ENCODE measurements around the gene COL2A1.

Gene COL2A1

DNA sequence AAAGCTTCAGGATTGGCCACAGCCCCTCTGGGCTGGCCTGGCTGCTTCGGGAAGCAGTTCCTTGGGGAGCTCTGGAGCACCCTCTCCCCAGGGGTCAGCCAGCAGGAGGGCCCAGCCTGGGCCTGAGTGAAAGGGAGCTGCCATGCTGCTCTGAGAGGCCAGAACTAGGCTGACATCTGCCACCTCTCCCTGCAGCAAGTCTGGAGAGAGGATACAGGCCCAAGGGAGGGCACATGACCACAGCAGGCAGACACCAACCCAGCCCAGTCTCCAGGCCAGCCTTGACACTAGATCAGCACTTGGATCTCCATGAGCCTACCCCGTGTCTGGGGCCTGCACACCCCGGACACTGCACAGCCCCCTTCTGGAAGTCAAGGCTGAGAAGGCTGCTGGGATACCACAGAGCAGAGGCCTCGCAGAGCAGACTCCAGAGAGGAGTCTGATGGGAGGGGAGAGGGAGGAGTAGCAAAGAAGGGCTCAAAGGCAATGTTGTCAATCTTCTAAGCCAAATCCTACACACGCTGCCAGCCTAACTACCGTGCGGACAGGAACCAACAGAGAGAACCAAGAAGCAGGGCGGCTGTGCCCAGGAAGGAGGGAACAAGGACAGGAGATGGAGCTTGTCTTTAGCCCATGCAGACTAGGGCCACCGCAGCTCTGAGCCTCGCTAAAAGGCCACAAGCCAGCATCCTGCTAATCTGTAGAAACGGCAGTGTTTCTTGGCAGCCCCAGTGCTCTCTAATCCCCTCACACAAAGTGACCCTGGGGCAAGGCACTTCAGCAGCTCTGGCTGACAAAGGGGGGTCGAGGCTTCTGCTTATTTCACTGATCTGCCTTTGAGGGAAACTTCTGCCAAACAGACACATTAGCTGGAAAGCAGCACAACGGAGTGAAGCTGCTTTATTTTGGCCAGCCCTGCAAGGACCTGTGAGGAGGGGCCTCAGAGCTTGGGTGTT, 12.9 kb downstream of the COL2A1 start:
- no peak for DNase-seq (ENCODE audit: low read depth in 2 of 2, low spot score in 1 of 2)

DNA sequence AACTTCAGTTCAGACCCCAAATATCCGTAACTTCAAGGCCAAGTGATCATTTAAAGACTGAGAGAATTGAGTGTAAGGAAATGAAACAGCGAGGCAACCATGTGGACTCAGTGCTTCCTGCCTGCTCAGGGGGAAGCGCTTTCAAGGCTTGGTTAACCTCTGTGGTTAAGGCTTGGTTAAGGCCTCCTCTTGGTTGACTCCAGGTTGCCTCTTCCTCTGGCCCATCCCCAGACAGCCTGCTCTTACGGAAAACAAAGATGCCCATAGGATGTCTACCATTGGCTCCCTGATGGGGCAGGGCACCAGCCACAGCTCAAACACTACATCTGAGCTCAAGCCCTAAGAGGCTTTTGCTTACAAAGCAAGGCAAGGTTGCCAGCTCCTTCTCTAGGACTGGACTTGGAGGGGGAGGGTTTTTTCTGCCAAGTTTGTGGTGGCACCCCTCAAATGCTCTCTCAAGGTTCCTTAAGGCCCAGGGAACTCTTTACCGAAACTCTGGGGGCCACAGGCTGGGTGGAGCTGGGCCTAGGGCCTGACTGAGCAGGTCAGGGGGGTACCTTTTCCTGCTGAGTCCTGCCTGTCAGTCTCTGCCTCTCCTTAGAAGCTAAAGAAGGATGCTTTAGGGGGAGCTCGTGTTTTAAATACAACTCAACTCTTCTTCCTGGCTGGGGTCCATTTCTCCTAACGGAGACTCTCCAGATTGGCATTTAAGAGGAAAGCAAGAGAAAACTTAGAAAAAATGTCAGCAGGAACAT, 13.7 kb downstream of the COL2A1 start:
- peak in 1 of 2 donors; percentile 17 for DNase-seq (ENCODE audit: low read depth in 2 of 2, low spot score in 1 of 2)

DNA sequence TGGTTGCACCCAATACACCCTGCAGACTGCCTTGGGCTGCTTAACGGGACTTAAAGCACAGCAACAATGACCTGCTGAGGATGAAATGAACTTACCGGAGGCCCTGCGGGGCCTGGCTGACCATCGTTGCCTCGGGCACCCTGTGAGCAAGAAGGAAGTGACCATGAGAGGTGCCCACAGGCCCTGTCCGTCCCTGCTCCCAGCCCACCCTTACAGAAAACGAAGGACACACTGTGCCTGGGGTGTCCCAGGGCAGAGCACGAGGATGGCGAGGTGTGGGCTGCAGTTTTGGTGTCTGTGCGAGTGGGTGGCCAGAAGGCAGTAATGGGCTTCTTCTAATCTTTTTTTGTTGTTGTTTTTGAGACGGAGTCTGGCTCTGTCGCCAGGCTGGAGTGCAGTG, 14.6 kb downstream of the COL2A1 start:
- DNase-seq (ENCODE audit: low read depth in 2 of 2, low spot score in 1 of 2), result no peak

DNA sequence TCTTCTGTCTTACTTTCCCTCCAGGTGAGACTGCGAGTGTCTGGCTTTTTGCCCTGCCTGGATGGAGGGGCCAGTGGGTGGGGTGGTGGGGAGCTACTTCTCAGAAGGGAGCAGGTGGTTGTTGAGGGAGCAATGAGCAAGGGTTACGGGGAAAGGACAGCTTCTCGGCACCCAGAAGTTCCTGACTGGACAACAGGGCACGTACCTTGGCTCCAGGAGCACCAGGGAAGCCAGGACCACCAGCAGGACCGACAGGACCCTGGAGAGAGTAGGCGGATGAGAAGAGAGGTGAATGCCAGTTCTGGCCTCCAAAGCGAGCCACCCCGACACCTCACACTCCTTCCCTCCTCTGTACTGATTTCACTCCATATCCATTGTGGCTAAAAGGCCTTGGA, 15.3 kb downstream of the COL2A1 start:
- no peak for DNase-seq (ENCODE audit: low read depth in 2 of 2, low spot score in 1 of 2)

DNA sequence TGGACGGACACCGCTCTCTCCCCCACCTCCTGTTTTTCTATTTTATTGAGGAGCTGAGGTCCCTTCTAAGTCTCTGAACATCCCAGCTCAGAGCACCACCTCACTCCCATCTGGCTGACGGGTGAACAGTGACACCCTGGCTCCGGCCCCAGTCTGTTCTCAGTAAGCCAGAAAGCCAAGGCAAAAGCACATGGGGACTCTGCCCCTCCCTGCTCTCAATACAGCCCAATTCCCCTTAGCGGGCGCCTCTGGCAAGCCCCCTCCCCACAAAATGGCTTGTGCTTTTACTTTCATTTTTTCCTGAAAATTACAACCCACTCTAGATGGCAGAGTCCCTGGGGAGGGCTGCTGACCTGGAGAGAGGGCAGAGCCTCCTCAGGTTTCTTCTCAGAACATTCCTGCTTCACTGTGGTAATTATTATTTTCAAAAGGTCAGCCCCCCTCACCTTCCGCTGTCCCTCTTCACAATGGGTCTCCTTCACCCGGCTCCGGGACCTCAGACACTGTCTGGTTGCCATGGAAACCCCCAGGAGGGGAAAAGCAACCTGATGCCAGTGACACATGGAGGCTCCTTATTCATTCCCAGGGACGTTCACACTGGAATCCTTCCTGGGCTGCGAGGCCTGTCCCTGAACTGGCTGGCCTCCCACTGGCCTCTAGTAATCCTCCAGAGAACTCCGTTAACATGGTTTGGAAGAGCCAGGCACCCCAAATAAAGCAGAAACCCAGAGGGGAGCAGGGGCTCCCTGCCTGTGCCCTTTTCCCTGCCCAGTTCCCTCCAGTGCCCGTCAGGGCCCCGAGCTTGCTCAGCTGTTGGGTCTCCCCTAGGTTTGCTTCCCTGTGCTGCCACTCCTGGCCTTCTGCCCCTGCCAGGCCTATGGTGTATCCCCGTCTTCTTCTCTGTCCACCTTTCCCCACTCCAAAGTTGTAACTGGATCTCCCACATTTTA, 15.9 kb downstream of the COL2A1 start:
- no peak for DNase-seq (ENCODE audit: low read depth in 2 of 2, low spot score in 1 of 2)

DNA sequence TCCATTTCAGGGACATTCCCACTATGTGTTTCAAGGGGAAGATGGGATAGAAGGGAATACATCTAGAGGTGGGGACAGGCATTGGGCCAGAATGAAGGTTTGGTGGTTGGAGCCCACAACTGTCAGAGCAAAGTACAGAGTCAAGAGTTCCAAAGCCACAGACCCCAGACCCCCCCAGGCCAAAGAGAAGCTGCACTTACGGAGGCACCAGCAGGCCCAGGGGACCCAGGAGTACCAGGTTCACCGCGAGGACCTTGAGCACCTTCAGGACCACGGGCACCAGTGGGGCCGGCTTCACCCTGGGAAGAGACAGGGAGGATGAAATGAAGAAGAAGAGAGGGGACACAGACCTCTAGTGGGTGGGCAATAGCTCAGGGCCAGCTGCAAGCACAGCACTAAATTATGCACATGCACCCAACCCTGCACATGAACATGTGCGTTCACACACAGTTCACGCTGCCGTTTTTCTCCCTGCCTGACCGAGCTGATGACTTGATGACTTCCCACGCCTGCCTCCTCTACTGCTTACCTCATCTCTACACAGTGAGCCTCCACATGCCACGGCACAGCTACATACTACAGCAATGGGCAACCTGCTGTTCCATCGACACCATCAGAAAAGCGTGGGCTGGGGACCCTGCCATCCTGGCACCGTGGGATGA, 16.7 kb downstream of the COL2A1 start:
- DNase-seq (ENCODE audit: low read depth in 2 of 2, low spot score in 1 of 2), result no peak

DNA sequence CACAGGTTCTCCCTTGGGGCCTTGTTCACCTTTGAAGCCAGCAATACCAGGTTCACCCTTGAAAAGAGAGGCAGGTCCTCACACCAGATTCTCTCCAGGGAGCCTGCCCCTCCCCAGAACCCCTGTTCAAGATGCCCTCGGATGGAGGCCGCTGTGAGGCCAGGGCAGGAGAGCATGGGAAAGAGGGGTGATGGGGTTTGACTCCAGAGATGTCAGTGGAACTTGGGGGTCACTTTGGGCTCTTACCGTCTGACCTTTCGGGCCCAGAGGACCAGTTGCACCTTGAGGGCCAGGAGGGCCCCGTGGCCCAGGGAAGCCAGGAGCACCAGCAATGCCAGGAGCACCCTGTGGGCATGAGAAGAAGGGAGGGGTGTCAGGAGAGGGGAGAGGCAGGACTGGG, 17.4 kb downstream of the COL2A1 start:
- DNase-seq (ENCODE audit: low read depth in 2 of 2, low spot score in 1 of 2), result no peak

DNA sequence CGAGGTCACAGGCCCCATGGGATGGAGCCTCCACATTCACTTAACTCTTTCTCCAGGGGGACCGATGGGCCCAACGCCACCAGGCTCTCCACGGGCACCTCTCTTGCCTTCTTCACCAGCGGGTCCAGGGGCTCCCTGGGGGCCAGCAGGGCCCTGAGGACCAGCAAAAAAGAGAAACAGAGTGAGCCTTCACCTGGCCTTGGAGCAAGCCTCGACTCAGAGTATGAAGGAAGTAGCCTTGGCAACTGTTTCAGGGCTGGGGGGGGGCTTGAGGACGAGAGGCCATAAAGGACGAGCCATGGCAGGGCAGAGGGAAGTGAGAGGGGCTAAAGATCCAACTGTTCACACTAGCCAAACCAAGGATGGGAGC, 18.0 kb downstream of the COL2A1 start:
- no peak for DNase-seq (ENCODE audit: low read depth in 2 of 2, low spot score in 1 of 2)

DNA sequence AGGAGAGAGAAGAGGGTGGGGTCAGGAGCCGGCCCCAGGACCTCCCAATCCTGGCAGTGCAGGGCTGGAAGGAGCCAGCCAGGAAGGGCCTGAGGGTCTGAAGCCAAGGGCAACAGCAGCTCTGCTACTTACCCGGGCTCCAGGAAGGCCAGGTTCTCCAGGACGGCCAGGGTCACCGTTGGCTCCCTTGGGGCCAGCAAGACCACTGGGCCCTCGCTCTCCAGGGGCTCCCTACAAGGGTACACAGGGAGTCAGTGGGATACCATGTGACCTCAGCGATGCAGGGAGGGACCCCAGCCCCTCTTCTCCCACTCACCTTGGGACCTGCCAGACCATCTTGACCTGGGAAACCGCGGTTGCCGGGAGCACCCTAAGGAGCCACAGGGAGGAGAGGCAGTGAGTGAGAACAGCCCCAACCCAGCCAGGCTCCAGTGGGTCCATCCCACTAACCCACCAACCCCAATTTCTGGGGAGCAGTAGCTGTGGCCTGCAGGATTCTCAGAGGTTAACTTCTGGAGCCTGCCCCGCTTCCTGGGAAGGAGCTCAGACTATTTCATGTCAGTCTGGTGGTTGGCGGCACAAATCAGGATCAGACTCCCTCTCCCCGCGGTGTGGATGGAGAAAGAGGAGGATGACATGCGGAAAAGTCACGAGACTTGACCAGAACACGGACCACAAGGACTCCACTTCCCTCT, 18.5 kb downstream of the COL2A1 start:
- DNase-seq (ENCODE audit: low read depth in 2 of 2, low spot score in 1 of 2), result no peak

DNA sequence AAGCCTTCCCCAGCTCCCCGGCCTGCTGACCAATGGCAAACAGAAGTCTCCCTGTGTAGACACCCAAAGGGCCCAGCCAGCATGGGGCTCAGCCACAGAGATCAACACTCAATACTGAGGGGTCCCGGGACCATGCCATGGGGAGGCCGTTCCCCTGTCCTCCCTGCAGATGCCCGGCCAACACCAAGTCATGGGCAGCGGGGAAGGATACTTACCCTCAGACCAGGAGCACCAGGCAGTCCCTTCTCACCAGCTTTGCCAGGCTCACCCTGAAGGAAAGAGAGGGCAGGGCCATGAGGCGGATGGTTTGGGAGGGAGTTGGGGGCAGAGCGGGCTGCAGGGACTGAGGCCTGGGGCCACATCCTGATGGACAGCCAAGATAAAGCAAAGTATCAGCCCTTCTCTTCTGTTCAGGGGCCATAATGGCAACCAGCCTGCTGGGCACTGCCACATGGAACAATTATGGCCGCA, 19.9 kb downstream of the COL2A1 start:
- DNase-seq (ENCODE audit: low read depth in 2 of 2, low spot score in 1 of 2), result no peak

DNA sequence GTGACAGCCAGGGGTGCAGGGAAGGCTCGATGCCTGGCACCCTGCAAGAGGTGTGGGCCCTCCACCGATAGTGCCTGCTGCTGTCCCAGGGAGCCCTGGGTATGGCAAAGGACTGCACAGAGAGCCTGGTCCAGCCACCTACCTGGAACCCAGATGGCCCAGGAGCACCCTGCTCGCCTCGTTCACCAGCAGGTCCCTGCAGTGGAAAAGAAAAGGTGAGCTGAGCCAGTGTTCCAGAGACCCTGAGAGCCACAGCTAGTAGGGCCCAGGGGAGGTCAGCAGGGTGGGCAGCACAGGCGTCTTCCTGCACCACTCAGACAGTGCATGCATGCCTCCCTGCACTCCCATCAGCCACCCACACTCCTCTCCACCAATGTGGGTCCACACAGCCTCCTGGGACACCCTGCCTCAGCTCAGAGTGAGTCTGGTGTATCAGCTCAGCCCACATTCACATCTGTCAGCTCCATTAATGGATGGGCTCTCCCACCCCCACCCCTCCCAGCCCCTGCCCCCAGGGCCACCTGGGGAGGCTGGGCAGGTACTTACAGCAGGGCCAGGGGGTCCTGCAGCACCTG, 20.6 kb downstream of the COL2A1 start:
- DNase-seq (ENCODE audit: low read depth in 2 of 2, low spot score in 1 of 2), result no peak

DNA sequence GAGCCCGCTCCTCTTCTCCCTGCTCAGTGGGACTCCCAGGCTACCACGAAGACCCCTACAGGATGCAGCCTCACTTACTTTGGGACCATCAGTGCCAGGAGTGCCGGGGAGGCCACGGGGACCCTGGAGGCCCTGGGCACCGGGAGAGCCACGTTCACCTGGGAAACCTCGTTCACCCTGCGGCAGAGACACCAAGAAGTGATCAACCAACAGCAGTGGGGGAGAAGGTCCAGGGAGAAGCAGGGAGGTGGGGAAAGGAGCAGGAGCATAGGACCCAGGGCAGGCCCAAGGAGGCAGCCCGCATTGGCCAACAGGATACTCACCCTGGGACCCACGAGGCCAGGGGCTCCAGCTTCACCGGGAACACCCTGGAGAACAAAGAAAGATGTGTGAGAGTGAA, 21.5 kb downstream of the COL2A1 start:
- DNase-seq (ENCODE audit: low read depth in 2 of 2, low spot score in 1 of 2), result no peak

DNA sequence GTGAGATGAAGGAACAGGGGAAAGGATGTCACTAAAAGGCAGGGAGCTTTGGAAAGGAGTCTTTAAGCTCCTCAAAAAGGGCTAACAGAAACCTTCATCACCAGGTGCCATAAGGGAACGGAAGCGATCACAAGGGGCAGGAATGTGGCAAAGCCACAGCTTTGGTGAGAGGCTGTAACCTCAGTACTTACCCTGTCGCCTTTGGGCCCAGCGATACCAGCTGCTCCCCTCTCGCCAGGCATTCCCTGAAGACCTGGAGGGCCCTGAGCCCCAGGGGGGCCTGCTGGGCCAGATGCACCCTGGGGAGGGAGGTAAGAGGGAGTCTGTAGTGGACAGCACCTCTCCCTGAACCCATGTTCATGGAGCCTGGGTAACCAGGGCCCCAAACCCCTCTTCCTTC, 22.0 kb downstream of the COL2A1 start:
- DNase-seq (ENCODE audit: low read depth in 2 of 2, low spot score in 1 of 2), result no peak

DNA sequence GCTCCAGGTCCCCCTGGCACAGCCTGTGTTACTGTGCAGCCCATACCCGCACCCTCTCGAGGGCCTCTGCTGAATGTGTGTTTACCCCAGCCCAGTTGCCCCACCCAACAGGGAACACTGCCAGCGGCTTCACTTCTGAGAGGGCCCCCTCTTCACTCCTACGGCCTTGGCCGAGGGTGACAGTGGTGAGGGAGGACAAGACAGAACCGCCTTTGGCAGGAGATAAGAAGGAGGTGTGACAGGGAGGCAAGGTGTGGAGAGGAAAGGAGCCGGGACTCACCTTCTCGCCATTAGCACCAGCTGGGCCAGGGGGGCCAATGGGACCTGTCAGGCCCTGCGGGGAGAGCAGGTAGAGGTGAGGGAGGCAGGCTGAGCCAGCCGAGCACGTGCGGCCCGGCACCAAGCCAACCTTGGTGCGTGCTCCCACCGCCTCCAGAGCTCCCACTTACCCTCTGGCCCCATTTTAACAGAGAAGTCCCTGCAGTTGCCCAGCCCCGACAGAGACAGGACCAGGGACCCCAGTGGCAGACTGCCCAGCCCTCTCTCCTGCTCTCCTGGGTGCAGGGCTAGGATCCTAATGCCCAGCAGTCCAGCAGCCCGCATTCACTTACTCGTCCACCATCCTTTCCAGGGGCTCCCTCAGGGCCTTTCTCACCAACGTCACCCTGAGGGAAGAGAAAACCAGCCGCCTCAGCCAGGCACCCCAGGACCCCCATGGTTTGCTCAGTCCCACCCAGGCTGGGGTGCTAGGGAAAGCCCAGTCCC, 22.6 kb downstream of the COL2A1 start:
- DNase-seq (ENCODE audit: low read depth in 2 of 2, low spot score in 1 of 2), result no peak

DNA sequence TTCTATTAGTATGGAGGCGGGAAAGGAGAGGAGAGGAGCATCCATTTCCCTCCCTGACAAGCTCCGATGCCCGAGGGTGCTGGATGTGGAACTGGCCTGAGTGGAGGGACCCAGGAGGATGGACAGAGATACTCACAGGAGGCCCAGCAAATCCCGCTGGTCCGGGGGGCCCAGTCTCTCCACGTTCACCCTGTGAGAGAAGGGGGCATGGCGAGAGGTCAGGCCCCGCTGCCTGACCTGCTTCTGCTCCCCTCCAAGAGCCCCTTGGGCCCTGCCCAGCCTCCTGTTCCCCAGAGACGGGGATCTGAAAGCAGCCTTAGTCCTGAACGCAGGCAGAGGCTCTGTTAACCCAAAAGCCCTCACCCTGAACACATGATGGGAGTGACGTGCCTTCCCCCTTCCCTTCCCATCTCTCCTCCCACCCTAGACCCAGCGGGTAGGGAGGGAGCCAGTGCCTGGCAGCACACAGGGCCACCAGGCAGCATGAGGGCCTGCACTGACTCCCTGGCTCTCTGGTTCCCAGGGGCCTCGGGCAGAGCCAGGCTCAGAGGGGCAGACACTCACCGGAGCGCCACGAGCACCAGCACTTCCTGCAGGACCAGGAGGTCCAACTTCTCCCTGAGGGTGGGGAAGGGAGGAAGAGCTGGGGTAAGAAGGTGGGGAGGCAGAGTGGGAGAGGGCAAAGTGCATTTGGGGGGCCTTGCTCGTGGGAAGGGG, 23.3 kb downstream of the COL2A1 start:
- no peak for DNase-seq (ENCODE audit: low read depth in 2 of 2, low spot score in 1 of 2)

DNA sequence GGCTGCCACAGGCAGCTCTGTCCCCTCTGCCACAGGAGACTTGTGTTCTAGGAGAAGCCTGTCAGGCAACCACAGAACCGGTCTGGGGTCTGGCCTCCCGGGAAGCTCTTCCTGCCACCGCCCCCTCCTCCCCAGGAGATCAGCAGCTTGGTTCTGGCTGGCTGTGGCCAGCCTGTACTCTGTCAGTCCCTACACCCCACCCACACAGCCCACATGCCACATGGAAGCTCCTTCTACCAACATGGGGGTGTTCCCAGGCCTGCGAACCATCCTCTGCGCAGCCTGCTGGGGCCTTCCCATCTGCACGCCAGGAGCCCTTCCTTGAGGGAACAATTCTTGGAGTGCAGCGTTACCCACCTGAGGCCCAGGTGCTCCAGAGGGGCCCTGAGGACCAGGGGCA, 24.1 kb downstream of the COL2A1 start:
- DNase-seq (ENCODE audit: low read depth in 2 of 2, low spot score in 1 of 2), result no peak

DNA sequence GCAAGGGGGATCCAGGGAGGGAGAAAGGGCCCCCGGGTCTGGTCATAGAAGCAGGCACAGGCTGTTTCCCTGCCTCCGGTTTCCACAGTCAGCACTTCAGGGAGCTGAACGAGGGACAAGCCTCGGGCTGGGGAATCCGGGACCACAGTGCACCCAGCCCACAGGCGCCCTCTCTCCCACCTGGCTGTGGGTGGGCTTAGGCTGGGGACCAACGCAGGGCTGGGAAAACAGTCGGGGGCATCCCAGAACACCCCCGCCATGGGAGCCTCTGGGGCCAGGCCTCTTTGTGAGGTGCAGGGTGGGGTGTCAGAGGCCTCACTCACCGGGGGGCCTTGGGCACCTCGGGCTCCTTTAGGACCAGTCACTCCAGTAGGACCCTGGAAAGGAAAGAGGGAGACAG, 24.6 kb downstream of the COL2A1 start:
- DNase-seq (ENCODE audit: low read depth in 2 of 2, low spot score in 1 of 2), result no peak

DNA sequence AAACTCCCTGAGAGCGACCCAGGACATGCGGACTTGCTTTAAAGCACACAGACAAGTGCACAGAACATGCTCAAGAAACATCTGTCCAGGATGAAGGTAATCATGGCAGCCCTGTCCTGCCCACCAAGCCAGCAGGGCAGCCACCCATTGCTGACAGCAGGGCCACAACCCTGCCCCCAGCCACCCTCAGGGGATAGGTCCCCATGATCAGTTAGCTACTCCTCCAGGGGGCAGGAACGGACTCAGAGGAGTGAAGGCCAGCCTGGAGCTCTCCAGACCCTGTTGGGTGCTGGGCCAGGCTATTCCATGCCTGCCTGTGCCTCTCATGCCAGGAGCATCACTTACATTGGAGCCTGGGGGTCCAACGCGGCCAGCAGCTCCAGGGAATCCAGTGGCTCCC, 25.1 kb downstream of the COL2A1 start:
- no peak for DNase-seq (ENCODE audit: low read depth in 2 of 2, low spot score in 1 of 2)

DNA sequence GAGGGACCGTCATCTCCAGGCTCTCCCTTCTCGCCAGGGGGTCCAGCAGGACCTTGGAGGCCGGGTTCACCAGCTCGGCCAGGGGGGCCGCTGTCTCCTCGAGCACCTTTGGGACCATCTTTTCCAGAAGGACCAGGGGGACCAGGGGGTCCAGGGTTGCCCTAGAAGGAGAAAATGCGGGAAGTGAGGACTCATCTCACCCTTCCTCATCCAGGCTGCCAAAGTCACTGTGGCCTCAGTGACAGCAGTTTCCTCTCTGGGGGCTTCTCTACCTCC, 25.7 kb downstream of the COL2A1 start:
- no peak for DNase-seq (ENCODE audit: low read depth in 2 of 2, low spot score in 1 of 2)
